HG02623 (cell line): ENCODE results near the gene GOLGA6L24.
"Not testable (repeated sequence)": the region's sequence is repeated elsewhere in the genome, so short reads cannot be mapped to it uniquely, and the experiment has no call there.

ENCODE experiments used
- ATAC-seq: cut with Tn5 transposase; IDR thresholded peaks from one replicate; pipeline ENCODE4 v1.9.1; 2021; ENCODE audit warnings: moderate library complexity; ENCODE audit not compliant: unreplicated experiment

Gene GOLGA6L24, protein sequence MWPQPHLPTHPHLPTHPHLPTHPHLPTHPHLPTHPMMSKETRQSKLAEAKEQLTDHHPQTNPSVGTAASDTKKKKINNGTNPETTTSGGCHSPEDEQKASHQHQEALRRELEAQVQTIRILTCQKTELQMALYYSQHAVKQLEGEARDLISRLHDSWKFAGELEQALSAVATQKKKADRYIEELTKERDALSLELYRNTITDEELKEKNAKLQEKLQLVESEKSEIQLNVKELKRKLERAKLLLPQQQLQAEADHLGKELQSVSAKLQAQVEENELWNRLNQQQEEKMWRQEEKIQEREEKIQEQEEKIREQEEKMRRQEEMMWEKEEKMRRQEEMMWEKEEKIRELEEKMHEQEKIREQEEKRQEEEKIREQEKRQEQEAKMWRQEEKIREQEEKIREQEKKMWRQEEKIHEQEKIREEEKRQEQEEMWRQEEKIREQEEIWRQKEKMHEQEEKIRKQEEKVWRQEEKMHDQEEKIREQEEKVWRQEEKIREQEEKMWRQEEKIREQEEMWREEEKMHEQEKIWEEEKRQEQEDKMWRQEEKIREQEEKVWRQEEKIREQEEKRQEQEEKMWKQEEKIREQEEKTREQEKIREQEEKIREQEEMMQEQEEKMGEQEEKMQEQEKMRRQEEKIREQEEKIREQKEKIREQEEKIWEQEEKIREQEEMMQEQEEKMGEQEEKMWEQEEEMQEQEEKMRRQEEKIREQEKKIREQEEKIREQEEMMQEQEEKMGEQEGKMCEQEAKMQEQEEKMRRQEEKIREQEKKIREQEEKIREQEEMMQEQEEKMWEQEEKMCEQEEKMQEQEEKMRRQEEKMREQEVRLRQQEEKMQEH

DNA sequence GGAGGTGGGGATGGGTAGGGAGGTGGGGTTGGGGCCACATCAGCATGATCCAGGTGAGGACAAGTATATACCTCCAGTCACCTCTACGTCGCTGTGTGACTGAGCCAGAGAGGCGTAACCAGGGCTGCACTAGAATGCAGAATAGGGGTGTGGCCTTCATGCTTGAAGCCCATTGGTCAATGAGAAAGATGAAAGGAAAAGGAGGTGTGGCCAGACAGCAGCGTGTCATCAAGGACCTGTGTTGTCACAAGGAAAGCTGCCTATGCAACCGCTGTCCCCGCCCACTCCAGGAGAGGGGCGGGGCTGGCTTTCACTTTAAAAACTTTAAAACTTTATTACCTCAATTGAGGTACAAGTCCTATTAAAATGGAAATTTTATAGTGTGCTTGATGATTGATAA, at the start of gene GOLGA6L24:
GOLGA6L24 (minus strand) TSS at position 101 of the 400 bp plus-strand sequence; CDS start at position 40, 61 bp downstream.
- ATAC-seq, result not testable (repeated sequence)

DNA sequence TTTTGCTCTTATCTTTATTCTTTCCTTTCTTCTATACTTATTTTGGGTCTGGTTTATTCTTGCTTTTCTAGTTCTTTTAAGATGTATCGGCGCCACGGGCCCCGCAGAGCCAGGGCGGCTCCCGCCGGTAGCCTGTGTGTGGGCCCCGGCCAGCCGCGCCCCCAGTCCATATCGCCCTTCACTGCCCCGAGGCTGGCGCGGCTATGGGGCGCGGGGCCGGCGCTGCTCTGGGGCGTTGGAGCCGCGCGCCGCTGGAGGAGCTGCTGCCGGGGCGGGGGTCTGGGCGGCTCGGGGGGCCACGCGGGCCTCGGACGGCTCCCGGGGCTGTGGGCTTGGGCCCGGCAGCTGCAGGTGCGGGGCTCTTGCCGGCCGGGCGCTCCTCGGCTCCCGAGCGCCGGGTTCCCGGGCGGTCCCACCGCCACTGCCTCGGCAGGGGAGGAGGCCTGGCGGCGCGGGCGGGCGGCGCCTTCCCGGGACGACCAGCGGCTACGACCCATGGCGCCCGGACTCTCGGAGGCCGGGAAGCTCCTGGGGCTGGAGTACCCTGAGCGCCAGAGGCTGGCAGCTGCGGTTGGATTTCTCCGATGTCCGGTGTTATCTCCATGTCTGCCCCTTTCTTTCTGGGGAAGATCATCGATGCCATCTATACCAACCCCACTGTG, 45.0 kb upstream of the GOLGA6L24 start:
- ATAC-seq, result not testable (repeated sequence)

DNA sequence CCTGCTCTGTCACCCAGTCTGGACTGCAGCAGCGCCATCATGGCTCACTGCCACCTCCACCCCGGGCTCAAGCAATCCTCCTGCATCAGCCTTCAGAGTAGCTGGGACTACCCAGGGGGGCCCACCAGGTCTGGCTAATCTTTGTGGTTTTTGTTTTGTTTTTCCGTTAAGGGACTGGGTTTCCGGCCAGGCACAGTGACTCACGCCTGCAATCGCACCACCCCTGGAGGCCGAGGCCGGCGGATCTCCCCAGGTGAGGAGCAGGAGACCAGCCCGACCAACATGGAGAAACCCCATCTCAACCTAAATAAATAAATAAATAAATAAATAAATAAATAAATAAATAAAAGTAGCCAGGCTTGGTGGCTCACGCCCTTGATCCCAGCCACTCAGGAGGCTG, 38.1 kb upstream of the GOLGA6L24 start:
- ATAC-seq, result not testable (repeated sequence)

DNA sequence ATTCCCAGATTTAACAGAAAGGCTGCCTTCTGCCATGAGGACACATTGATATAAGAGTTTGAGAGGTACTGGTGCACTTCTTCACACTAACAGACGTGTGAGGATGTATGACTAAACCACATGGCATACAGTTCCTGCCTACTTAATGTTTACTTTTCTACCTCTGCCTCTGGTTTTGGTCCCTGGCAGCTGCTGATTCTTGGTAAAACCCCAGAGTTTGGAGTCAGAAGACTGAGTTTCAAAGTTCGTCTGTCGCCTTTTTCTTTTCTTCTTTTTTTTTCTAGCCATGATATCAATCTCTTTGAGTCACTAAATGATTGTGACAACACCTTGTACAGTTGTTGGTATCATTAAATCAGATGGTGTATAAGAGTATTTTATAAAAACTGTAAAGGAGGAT, 22.2 kb upstream of the GOLGA6L24 start:
- not testable (repeated sequence) for ATAC-seq

DNA sequence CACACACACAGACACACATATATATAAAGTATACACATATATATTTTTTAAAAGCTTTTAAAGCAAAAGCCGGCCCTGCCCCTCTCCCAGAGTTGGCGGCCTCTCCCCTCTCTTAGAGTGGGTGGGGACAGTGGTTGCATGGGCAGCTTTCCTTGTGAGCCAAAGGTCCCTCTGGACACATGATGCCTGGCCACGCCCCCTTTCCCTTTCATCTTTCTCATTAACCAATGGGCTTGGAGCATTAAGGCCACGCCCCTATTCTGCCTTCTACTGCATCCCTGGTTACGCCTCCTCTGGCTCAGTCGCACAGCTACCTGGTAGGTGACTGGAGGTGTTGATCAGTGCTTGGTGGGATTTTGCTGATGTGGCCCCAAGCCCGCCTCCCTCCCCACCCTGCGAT, 20.5 kb upstream of the GOLGA6L24 start, which contains the start of gene GOLGA8F:
GOLGA8F (plus strand) TSS at position 301 of the 400 bp plus-strand sequence; CDS start at position 399, 98 bp downstream.
- ATAC-seq, result not testable (repeated sequence)

DNA sequence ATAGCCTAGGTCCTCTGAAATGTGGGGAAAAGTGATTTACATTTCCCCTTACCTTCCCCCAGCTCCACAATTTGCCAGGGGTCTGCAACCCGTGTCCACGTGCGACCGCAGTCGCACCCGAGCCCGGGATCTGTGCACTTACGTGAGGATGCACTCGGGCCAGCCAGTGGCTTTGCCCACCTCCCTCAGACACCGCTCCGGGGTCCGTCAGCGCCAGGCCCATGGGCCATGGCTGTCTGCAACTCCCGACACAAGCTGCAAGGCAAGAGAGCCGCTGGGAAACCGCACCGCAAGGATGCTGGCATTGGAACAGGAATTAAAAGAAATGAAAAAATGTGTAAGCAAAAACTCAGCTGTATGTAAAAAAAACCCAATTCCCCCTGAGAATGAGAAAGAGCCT, 7.6 kb upstream of the GOLGA6L24 start:
- ATAC-seq, result not testable (repeated sequence)

DNA sequence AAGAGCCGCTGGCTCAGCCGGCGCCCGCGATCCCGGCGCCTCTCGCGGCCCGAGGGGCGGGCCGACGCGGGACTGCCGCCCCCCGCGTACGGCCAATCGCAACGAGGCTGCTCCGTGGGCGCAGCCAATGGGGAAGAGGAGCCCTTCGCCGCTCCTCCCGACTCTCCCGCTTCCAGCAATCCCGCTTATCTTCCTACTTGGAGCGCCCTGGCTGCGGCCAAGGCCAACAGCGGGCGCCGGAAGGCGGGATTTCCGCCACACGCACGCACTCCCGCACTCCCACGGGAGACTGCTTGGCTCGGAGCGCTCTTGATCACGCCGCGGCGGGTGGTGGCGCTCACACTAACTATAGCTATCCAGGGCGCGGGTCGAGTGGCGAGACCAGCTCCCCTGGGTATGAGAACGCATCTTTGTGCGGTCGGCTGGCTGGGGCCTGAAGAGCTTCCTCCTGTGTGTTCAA, 35.7 kb downstream of the GOLGA6L24 start, which contains the start of gene HERC2:
HERC2 (minus strand) TSS at position 51 of the 460 bp plus-strand sequence. CDS start 746 bp downstream, outside the sequence.
- not testable (repeated sequence) for ATAC-seq

DNA sequence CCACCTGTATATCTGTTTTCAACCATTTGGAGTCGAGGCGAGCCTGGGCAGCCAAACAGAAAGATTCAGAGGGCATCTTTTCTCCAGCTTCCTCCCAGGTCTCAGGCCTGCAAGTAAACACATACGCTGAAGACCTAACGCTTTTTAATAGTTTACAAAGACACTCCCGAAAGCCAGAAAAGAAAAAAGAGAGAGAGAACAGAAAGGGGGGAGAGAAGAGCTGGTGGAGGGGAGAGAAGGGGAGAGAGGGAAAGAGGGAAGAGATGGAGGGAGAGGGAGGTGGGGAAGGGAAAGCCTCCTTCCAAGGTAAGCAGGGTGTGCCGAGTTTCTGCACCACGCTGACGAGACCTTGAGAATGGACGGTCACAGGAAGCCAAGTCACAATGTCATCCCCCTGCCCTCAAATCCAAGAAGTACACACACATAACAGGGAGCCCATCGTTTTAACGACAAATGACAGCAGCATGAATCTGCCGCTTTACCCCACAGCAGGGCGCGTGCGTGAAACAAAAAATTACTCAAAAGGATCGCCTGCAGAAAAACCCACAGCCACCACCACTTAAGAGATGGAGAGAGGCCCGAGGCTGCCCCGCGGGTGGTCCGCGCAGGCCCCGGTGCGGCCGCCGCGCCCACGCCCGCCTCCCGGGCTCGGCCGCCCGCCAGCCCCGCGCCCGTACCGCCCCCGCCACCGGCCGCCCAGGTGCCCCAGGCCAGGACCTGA, 36.4 kb downstream of the GOLGA6L24 start:
- not testable (repeated sequence) for ATAC-seq

DNA sequence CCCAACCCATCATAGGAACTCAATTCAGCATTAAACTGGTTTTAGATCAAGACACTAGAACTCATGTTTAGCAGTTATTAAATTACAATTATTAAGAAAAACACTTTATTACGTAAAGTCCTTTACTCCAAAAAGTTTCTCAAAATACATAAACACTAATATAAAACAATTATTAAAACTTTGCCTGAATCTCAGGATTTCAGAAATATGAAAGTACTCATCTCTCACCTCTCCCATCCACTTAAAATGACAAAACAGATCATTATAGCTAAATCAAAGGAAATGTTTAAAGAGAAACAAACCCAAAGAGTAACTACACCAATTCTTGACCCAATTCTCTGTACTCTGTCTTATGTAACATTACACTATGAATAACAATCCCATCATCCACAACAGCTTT, 38.2 kb downstream of the GOLGA6L24 start:
- not testable (repeated sequence) for ATAC-seq

DNA sequence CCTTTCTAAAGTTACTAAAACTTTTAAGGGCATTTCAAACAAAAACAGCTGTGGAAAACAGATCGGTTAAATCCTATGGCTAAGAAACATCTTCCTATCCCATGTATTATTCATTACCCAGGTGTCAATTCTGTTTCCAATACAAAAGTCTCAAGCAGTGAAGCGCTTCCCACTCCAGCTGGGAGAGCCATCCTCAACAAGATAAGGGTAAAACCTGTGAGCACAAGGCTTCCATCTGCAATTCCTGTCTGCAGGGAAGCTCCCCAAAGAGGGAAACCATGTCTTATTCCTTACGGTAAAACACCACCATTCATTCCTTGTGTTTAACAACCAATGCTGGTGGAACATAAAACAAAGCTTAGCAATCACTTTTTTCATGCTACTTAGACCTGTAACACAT, 39.1 kb downstream of the GOLGA6L24 start:
- ATAC-seq, result not testable (repeated sequence)

DNA sequence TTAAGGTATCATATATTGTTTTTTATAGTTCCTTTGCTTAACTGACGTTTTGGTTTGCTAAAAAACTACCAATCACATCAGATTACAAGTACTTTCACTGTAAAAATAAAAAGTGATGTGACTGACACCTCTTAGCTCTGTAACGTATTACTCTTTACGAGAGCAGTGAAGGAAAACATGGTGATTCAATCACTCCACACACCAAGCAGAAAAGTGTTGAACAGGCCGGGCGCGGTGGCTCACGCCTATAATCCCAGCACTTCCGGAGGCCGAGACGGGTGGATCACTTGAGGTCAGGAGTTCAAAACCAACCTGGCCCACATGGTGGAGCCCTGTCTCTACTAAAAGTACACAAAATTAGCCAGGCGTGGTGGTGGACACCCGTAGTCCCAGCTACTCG, 39.8 kb downstream of the GOLGA6L24 start:
- not testable (repeated sequence) for ATAC-seq

DNA sequence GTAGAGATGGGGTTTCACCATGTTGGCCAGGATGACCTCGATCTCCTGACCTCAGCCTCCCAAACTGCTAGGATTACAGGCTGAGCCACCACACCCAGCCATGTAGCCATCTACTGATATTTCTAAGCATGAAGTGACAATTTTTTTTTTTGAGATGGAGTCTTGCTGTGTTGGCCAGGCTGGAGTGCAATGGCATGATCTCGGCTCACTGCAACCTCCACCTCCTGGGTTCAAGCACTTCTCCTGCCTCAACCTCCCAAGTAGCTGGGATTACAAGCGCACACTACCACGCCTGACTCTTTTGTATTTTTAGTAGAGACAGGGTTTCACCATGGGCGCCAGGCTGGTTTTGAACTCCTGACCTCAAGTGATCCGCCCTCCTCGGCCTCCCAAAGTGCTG, 40.9 kb downstream of the GOLGA6L24 start:
- ATAC-seq, result not testable (repeated sequence)

DNA sequence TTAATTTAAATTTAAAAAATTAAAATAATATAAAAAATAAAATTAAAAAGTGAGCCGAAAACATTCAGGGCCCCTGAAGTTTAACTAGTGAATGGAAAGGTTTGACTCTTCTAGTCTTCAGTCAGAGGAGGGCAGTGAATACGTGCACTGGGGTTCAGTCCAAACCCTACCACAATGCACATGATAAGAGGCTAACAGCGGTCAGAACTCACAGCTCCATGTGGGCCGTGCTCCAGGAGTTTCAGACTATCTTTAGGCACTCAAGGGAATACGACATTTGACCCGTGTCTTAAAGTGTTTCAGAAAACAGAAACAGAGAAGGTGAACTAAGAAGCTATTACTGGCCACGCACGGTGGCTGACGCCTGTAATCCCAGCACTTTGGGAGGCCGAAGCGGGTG, 47.4 kb downstream of the GOLGA6L24 start:
- not testable (repeated sequence) for ATAC-seq

DNA sequence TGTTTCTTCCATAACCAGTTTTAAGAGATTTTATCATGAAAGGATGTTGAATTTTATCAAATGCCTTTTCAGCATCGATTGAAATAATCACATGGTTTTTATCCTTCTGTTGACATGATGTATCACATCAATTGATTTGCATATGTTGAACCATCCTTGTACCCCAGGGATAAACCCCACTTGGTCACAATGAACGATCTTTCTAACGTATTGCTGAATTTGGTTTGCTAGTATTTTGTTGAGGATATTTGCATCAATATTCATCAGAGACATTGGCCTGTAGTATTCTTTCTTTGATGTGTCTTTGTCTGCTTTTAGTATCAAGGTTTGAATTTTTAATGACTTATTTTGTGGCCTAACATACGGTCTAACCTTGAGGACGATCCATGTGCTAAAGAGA, 49.2 kb downstream of the GOLGA6L24 start:
- not testable (repeated sequence) for ATAC-seq
